Coronary artery (tissue), 2 donors: ENCODE measurements around the gene RAB22A.
A peak's percentile ranks its signal among the peaks of the same experiment; 100 is the strongest.

Experiments used
- DNase-seq: peaks from one replicate; pipeline ENCODE4 v3.0.0-alpha.2; 2017; ENCODE audit warnings: low spot score
- H3K27ac ChIP-seq, 2 donors: fragments of 200-600 bp; sonication (generic); one replicate each; pipeline ENCODE4 v1.5.1; 2016 to 2019
- H3K4me3 ChIP-seq: fragments of 200-600 bp; sonication (generic); 2 replicates; pipeline ENCODE4 v1.5.1; 2016; ENCODE audit warnings: mild to moderate bottlenecking, moderate library complexity
- TF ChIP-seq, protein P1 (sequence below): fragments of 200-600 bp; sonication (generic); IDR thresholded peaks from one replicate; pipeline ENCODE4 v1.5.1; 2019; ENCODE audit warnings: antibody characterized with exemption

The RAB22A gene

DNA sequence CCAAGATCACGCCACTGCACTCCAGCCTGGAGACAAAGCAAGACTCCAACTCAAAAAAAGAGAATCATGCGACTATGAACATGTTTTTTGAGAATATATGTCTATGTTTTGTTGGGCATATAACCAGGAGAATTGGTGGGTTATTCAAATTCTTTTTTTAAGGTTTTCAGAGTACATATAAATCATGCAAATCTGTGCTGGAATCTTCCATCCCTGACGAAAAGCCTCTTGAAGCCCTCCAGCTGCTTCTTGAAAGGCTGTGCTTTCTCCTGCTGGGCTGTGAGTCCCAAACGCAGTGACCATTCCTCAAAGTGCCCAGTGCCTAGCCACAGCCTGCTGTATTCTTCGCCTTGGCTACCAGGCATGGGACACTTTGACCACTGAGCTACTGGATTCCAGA lies 9.2 kb upstream of the RAB22A start:
- H3K4me3 ChIP-seq, result no peak overlapping the region
- TF ChIP-seq, protein P1, sequence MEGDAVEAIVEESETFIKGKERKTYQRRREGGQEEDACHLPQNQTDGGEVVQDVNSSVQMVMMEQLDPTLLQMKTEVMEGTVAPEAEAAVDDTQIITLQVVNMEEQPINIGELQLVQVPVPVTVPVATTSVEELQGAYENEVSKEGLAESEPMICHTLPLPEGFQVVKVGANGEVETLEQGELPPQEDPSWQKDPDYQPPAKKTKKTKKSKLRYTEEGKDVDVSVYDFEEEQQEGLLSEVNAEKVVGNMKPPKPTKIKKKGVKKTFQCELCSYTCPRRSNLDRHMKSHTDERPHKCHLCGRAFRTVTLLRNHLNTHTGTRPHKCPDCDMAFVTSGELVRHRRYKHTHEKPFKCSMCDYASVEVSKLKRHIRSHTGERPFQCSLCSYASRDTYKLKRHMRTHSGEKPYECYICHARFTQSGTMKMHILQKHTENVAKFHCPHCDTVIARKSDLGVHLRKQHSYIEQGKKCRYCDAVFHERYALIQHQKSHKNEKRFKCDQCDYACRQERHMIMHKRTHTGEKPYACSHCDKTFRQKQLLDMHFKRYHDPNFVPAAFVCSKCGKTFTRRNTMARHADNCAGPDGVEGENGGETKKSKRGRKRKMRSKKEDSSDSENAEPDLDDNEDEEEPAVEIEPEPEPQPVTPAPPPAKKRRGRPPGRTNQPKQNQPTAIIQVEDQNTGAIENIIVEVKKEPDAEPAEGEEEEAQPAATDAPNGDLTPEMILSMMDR, result no peak
- DNase-seq, result no peak
- no peak overlapping the region for H3K27ac ChIP-seq

DNA sequence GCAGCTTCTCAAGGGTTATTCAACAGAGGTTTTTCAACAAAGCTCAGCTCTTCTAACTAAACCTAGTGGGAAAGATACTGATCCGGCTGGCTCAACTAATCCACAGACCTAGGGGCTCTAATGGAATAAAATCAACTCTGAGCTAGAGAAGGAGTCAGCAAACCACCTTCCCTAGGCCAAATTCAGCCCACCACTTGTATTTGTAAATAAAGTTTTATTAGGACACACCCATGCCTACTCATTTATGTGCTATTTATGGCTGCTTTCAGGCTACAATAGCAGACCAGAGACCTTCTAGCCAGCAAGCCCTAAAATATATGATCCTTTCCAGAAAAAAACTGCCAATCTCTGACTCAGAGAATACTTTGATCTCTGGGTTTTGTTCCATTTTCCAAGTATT lies 6.0 kb upstream of the RAB22A start:
- Histone ChIP-seq H3K4me3 (no peak overlapping the region), H3K27ac (no peak overlapping the region)
- TF ChIP-seq, protein P1, result no peak
- DNase-seq, result no peak

DNA sequence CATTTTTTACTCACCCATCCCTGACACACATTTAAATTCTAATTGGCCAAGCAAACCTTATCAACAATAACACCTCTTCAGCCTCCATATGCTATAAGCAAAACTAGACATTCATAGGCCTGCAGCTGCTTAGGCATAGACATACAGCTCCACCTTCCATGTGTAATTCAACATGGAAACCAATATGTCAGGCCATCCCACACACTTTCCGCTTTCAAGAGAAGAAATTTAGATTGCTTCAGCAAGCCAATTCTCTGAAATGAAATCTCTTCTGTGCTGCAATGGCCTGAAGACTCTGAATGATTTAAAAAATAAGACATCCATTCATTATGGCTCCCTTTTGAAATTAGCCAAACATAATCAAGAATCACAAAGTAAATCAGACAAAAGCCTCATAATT lies 4.5 kb upstream of the RAB22A start:
- TF ChIP-seq, protein P1, result no peak
- Histone ChIP-seq H3K27ac (no peak overlapping the region), H3K4me3 (no peak overlapping the region)
- DNase-seq, result no peak

DNA sequence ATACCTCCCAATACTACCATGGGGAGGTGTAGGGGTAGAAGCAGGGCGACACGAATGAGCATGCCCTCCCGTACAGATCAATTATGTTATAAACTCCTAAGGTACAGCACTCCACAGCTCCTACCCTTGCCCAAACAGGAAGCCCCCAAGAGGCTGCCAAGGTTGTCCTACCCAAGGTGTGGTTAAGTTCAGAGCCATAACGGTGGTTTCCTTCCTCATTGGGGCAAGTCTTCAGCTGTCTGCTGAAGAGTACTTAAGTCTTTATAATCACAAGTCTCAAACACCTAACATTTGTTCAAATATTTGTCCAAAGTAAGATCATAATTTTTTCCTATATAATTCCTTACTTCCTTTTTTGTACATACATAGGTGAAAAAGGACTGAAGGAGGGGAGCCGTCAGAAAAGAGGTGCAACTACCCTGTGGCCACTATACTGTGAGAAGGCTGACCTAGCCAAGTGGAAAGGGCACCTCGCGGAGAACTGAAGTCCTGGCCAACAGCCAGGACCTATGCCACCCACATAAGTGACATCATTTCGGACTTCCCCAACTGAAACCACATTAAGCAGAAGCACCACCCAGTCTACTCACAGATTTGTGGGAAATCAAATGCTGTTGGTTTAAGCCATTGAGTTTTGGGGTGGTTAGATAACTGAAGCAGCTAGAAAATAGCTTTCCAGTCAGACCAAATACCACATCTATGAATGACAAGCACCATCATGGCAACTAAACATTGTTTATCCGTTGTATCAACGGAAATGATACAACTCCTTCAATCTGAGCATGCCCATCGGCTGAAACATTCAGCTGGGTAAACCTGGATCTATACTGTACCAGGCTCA lies 2.9 kb upstream of the RAB22A start:
- DNase-seq, result no peak
- Histone ChIP-seq H3K27ac (peak overlapping the region in 1 of 2 donors; percentile 52), H3K4me3 (peak overlapping the region; percentile 7)
- TF ChIP-seq, protein P1, result no peak

DNA sequence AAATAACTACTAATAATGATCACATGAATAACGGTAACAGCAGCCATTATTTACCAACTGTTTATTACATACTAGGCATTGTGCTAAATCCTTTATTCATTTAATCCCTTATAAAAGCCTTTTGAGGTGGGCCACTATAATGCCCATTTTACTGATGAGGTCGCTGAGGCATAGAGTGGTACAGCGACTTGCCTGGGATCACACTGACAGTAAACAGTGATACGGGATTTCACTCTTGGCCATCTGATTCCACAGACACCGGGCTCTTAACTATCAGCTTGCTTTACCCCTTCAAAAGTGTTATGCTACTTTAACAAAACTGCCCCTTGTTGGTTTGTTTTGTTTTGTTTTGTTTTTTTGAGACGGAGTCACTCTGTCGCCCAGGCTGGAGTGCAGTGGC lies 2.2 kb upstream of the RAB22A start:
- DNase-seq, result no peak
- Histone ChIP-seq H3K4me3 (peak overlapping the region; percentile 7), H3K27ac (peak overlapping the region in 1 of 2 donors; percentile 52)
- TF ChIP-seq, protein P1, result no peak

DNA sequence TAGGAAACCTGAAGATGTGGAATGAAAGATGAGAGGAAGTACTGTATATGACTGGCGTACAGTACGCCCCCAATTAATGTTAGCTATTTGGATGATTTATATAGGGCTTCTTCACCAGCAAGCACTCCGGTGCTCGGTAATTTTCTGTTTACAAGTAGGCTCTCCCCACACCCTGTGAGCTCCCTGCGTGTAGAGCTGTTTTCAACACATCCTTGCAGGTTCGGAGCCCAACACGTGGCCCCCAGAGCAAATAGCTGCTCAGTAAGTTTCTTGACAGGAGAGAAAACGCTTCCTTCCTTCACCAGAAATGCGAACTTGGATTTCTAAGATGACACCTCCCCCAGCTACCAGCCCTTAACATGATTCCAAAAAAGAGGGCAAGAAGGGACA lies 1.2 kb upstream of the RAB22A start:
- DNase-seq, result no peak
- TF ChIP-seq, protein P1, result no peak
- Histone ChIP-seq H3K27ac (peak overlapping the region; percentile 47 to 77), H3K4me3 (peak overlapping the region; percentile 96)
